ENCODE data around the gene FBXL2. TPM values are rescaled to one million over a fixed set of nuclear protein-coding genes. Genes with fewer than 3 reads are reported as not detected.

The FBXL2 gene
- total and polyA plus RNA-seq, 2 of the 8 experiments (the other 6 are each of a cell fraction or from before 2014, with no cell fraction given): 3.1 to 5.4 TPM

- Histone ChIP-seq H2BK120ac (replicated peaks; ENCODE audit: low read depth, low read length) (no peak overlapping the region), H3K27me3 (replicated peaks in 1 of 4; ENCODE audit: control insufficient read depth in 3 of 4, extremely low read depth in 1 of 4, insufficient read depth in 3 of 4, low read length in 3 of 4) (no peaks in the 10 kb centered on the region), H3K9me3 (ENCODE audit: insufficient read depth in 2 of 2, low read depth in 1 of 2, low read length in 1 of 2) (no peaks in the 10 kb centered on the region), H3K4me1 (replicated peaks in 1 of 4; ENCODE audit: control insufficient read depth in 3 of 4, insufficient read depth in 4 of 4, low read length in 3 of 4) (peaks cover 0 to 9% (median 8%) of the 10 kb centered on the region in 4 experiments; a peak in 4 of 7 replicates), H3K4ac (replicated peaks; ENCODE audit: insufficient read length, low read depth, low read length) (no peak overlapping the region), H4K20me1 (replicated peaks in 1 of 2; ENCODE audit: control insufficient read depth in 1 of 2, insufficient read depth in 2 of 2, low read length in 2 of 2) (peaks cover 3 to 4% of the 10 kb centered on the region in 2 experiments), H4K5ac (ENCODE audit: insufficient read length, low read depth, low read length) (no peak overlapping the region), H3K27ac (ENCODE audit: low read depth, low read length) (no peak overlapping the region), H3K79me1 (ENCODE audit: low read depth, low read length) (no peaks in the 10 kb centered on the region), H3K14ac (ENCODE audit: insufficient read length) (no peak overlapping the region), H3K79me2 (ENCODE audit: control insufficient read depth in 1 of 2, insufficient read depth in 2 of 2, low read length in 2 of 2) (peaks cover 3 to 67% of the 10 kb centered on the region in 2 experiments; a peak in 3 of 4 replicates), H3K4me3 (ENCODE audit: extremely low read depth in 1 of 4, insufficient read depth in 2 of 4, low read depth in 3 of 4, low read length in 4 of 4) (no peak overlapping the region), H3K23ac (ENCODE audit: insufficient read length) (no peak overlapping the region), H4K91ac (replicated peaks; ENCODE audit: insufficient read length, low read length) (no peak overlapping the region), H2AK5ac (ENCODE audit: low read depth, low read length) (no peak overlapping the region), H3K18ac (ENCODE audit: extremely low read depth, low read length) (no peak overlapping the region), H3K36me3 (ENCODE audit: control insufficient read depth in 2 of 4, insufficient read depth in 4 of 4, low read length in 3 of 4) (peaks cover 2 to 46% (median 11%) of the 10 kb centered on the region in 4 experiments; a peak in 5 of 8 replicates), H2BK15ac (ENCODE audit: low read length) (no peak overlapping the region), H4K8ac (ENCODE audit: extremely low read depth, insufficient read depth, low read length) (no peak overlapping the region), H3K9ac (replicated peaks in 1 of 4; ENCODE audit: extremely low read depth in 1 of 4, low read depth in 3 of 4, low read length in 3 of 4) (no peak overlapping the region), H3K4me2 (ENCODE audit: insufficient read depth in 1 of 2, low read depth in 2 of 2, low read length in 2 of 2) (no peak overlapping the region), H2BK12ac (ENCODE audit: low read depth, low read length) (no peak overlapping the region), H3K56ac (replicated peaks; ENCODE audit: insufficient read length, low read depth, low read length) (no peak overlapping the region), H2BK20ac (ENCODE audit: low read length) (no peak overlapping the region), H2BK5ac (ENCODE audit: low read depth, low read length) (no peak overlapping the region), H3K23me2 (ENCODE audit: low read depth, low read length) (no peaks in the 10 kb centered on the region), H2AFZ (ENCODE audit: low read length) (no peak overlapping the region)
- FAIRE-seq (no peak), DNase-seq (ENCODE audit: low read depth in 1 of 2, low spot score in 2 of 2) (no peak)
- CTCF ChIA-PET (ENCODE audit: partially characterized antibody): interaction anchor here (1.2 to 1.6 kb wide), 9 partner anchors 8 to 366 kb away, joined by 3 to 6 read pairs (median 3); no protein-coding TSS in a partner anchor
- WGBS, 2 experiments (ENCODE audit: extremely low coverage in 1 of 2, insufficient coverage in 1 of 2, insufficient read length in 1 of 2, insufficient replicate concordance in 2 of 2, low coverage in 1 of 2, low lambda C conversion rate in 2 of 2, missing lambda C conversion rate in 1 of 2): 81% methylated on average over 2 of the region's 2 CpGs; no CpG with 5 or more reads in 1 of the 2 experiments
- peak in 2 of 3 experiments; percentile 38 to 47; a peak in 3 of 4 replicates for TF ChIP-seq CTCF (IDR thresholded peaks at IDR 0.05; ENCODE audit: control extremely low read depth in 1 of 3, insufficient read depth in 1 of 3, low read depth in 1 of 3, low read length in 3 of 3)
- TF ChIP-seq MAX (IDR thresholded peaks at IDR 0.05): no peak
- TF ChIP-seq RAD21 (IDR thresholded peaks at IDR 0.05 in 1 of 2, conservative IDR thresholded peaks at IDR 0.05 in 1 of 2; ENCODE audit: low read depth in 2 of 2, low read length in 2 of 2): peak; percentile 25 to 42; a peak in 2 of 4 replicates
- POLR2A ChIA-PET (ENCODE audit: partially characterized antibody): interaction anchor here (1.2 to 2.4 kb wide), 2 partner anchors 15 to 19 kb away, joined by 3 to 9 read pairs; partner anchors contain the start of gene UBP1
Measured at GRCh38 chr3:33420966-33421365, 143.7 kb downstream of the FBXL2 start.

All from H1 (cell line).